Left lung (tissue), 10 donors: ENCODE measurements around the gene EBI3. TPM values are rescaled to one million over a fixed set of nuclear protein-coding genes. Genes with fewer than 3 reads are reported as not detected.

Experiments used
- ATAC-seq: fragments of 200-7000 bp; cut with Tn5 transposase; one replicate; pipeline ENCODE4 v1.9.1; 2020; ENCODE audit warnings: moderate library complexity
- DNase-seq, 4 donors: peaks; one replicate each; pipeline ENCODE4 v3.0.0-alpha.2; 2013 to 2020
- H3K27ac ChIP-seq, 2 donors: fragments of 200-600 bp; sonication (generic) in 1 of 2; one replicate each; pipeline versions ENCODE4 v1.5.0 to v1.8.0; 2020 to 2021
- H3K27me3 ChIP-seq, 2 donors: fragments of 200-600 bp; sonication (generic) in 1 of 2; one replicate each; pipeline versions ENCODE4 v1.5.0 to v1.8.0; 2020 to 2021
- H3K36me3 ChIP-seq, 2 donors: fragments of 200-600 bp; sonication (generic) in 1 of 2; one replicate each; pipeline versions ENCODE4 v1.5.0 to v1.8.0; 2020 to 2021
- H3K4me1 ChIP-seq, 2 donors: fragments of 200-600 bp; one replicate each; pipeline ENCODE4 v1.8.0; 2021
- H3K4me3 ChIP-seq, 2 donors: fragments of 200-600 bp; sonication (generic) in 1 of 2; one replicate each; pipeline versions ENCODE4 v1.5.0 to v1.8.0; 2020 to 2021; ENCODE audit warnings: mild to moderate bottlenecking in 1 of 2
- H3K9me3 ChIP-seq, 2 donors: fragments of 200-600 bp; sonication (generic) in 1 of 2; one replicate each; pipeline versions ENCODE4 v1.5.0 to v1.8.0; 2020 to 2021
- CTCF ChIP-seq, 2 donors: fragments of 200-600 bp; sonication (generic) in 1 of 2; IDR thresholded peaks; one replicate each; pipeline versions ENCODE4 v1.5.0 to v1.8.0; 2021; ENCODE audit warnings: antibody characterized with exemption in 2 of 2
- intact Hi-C, 2 donors: fragments of 100-400 bp; cut with DNase I; formaldehyde crosslinking; loops; one replicate each; pipeline versions ENCODE4 v1.11.2 to v1.14.2; 2022
- polyA plus RNA-seq, 6 donors: library from polyadenylated mRNA; unstranded; fragments of 120-200 nt; gene quantifications; one replicate each; pipeline ENCODE4 v1.2.1, GENCODE V29; 2013; ENCODE audit not compliant: insufficient read length in 6 of 6
- total RNA-seq, 2 donors: library from RNA; stranded (reverse); fragmentation: NEBNext Ultra II Directional; extraction: Animal tissue kit (Norgen Biotek cat#: 25700); gene quantifications; one replicate each; pipeline ENCODE4 v1.2.1, GENCODE V29; 2021
- donor health status: DM: no; HTN: yes; CAD: no.
- donor health status: DM: no; HTN: no; CAD: no.

Gene EBI3
- total and polyA plus RNA-seq, 8 donors: 0.39 to 6.0 (median 0.64) TPM

GRCh38 chr19:4197625-4198466 lies 31.5 kb upstream of the EBI3 start:
- no peaks in the 10 kb centered on the region for H3K36me3 ChIP-seq
- intact Hi-C loops: no loop called here
- peak in 1 of 4 donors; percentile 7 for DNase-seq
- TF ChIP-seq CTCF (IDR thresholded peaks at IDR 0.05): no peak
- peaks cover 12 to 80% of the 10 kb centered on the region in 2 donors for H3K27me3 ChIP-seq
- no peak for ATAC-seq
- no peak overlapping the region for H3K4me3 ChIP-seq
- no peaks in the 10 kb centered on the region for H3K9me3 ChIP-seq
- H3K4me1 ChIP-seq: peaks cover 0 to 8% of the 10 kb centered on the region in 2 donors
- H3K27ac ChIP-seq: no peak overlapping the region

GRCh38 chr19:4198467-4199126 lies 30.7 kb upstream of the EBI3 start:
- Histone ChIP-seq H3K27ac (no peak overlapping the region), H3K4me1 (peaks cover 0 to 8% of the 10 kb centered on the region in 2 donors), H3K27me3 (peaks cover 12 to 73% of the 10 kb centered on the region in 2 donors), H3K9me3 (no peaks in the 10 kb centered on the region), H3K4me3 (no peak overlapping the region), H3K36me3 (no peaks in the 10 kb centered on the region)
- no peak for TF ChIP-seq CTCF (IDR thresholded peaks at IDR 0.05)
- DNase-seq (no peak), ATAC-seq (no peak)
- intact Hi-C loops: no loop called here

GRCh38 chr19:4199699-4200293 lies 29.5 kb upstream of the EBI3 start:
- intact Hi-C loops: no loop called here
- H3K27ac ChIP-seq: no peak overlapping the region

GRCh38 chr19:4200940-4201542 lies 28.3 kb upstream of the EBI3 start:
- Histone ChIP-seq H3K9me3 (no peaks in the 10 kb centered on the region), H3K27me3 (peaks cover 12 to 50% of the 10 kb centered on the region in 2 donors), H3K4me3 (no peak overlapping the region), H3K4me1 (peaks cover 0 to 8% of the 10 kb centered on the region in 2 donors), H3K36me3 (no peaks in the 10 kb centered on the region), H3K27ac (no peak overlapping the region)
- TF ChIP-seq CTCF (IDR thresholded peaks at IDR 0.05): no peak
- DNase-seq (no peak), ATAC-seq (no peak)
- intact Hi-C loops: no loop called here

More at GRCh38 chr19:4199699-4200293, 29.5 kb upstream of the EBI3 start:
- no peak for ATAC-seq
- Histone ChIP-seq H3K9me3 (no peaks in the 10 kb centered on the region), H3K4me3 (no peak overlapping the region), H3K4me1 (peaks cover 0 to 8% of the 10 kb centered on the region in 2 donors), H3K27me3 (peaks cover 12 to 62% of the 10 kb centered on the region in 2 donors), H3K36me3 (no peaks in the 10 kb centered on the region)
- DNase-seq: no peak
- no peak for TF ChIP-seq CTCF (IDR thresholded peaks at IDR 0.05)
